AG10803 (cell line): Measurements from ENCODE around the gene ETS1.

ENCODE experiments used
- DNase-seq: peaks from one replicate; pipeline ENCODE4 v3.0.0; 2010; ENCODE audit warnings: low read depth
- H3K4me3 ChIP-seq: 2 replicates; pipeline ENCODE4 v1.5.1; 2011; ENCODE audit warnings: mild to moderate bottlenecking, low read length, control low read depth
- TF ChIP-seq, protein P1 (sequence below): conservative IDR thresholded peaks from 2 replicates; pipeline ENCODE4 v1.5.1; 2011; ENCODE audit warnings: mild to moderate bottlenecking, low read length, control low read depth, inconsistent platforms

Gene ETS1

DNA sequence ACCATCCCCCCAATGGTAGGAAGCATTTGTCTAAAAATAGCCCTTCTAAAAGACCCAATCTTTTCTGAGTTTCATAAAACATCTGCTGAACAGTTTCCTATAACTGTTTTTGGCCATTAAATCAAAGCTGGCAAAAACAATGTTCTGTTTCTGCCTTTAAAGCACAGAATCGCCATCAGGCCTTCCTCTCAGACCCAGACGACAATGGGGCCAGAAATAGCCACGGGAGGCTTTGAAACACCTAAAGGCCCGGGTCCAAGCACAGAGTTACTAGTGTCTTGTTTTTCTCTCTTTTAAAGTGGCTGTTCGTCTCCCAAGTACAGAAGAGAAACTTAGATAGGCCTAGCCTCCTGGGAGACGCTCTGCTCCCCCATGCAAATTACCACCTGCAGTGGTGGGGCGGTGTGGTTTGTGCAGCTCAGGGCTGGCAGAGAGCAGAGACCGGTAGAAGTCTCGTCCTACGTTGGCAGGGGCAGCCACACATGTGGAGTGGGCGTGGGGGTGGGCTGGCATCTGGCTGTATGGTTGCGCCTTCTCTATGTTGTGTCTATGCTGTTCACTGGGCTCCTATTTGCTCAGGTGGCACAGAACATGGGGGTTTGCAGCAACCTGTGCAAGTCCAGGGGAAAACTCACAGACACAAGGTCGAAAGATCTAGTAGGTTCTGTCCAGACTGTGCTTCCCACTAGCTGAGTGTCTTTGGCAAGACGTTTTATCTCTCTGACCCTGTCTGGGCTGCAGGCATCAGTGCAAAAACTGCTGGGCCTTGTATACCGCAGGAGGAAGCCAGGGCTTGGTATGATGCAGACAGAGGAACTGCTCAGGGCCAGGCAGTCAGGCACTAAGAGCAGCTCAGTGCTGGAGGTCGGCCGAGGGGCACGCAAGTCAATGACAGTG is 23.6 kb upstream of the ETS1 start:
- no peak for DNase-seq
- H3K4me3 ChIP-seq, result no peak overlapping the region
- TF ChIP-seq, protein P1, sequence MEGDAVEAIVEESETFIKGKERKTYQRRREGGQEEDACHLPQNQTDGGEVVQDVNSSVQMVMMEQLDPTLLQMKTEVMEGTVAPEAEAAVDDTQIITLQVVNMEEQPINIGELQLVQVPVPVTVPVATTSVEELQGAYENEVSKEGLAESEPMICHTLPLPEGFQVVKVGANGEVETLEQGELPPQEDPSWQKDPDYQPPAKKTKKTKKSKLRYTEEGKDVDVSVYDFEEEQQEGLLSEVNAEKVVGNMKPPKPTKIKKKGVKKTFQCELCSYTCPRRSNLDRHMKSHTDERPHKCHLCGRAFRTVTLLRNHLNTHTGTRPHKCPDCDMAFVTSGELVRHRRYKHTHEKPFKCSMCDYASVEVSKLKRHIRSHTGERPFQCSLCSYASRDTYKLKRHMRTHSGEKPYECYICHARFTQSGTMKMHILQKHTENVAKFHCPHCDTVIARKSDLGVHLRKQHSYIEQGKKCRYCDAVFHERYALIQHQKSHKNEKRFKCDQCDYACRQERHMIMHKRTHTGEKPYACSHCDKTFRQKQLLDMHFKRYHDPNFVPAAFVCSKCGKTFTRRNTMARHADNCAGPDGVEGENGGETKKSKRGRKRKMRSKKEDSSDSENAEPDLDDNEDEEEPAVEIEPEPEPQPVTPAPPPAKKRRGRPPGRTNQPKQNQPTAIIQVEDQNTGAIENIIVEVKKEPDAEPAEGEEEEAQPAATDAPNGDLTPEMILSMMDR, result no peak

DNA sequence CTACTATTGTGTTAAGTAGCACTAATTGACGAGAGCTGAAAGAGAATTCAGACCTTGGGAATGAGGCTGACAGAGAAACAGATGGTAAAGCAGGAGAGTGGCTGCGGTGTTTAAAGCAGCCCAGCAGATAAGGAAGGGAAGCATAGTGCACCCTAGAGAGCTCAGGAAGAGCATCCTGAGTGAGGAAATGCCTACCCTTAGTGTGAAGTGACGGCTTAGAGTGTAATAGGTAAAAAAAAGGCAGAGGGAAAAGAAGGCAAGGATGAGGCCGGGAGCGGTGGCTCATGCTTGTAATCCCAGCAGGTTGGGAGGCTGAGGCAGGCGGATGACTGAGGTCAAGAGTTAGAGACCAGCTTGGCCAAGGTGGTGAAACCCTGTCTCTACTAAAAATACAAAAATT is 22.4 kb upstream of the ETS1 start:
- no peak for DNase-seq
- no peak overlapping the region for H3K4me3 ChIP-seq
- TF ChIP-seq, protein P1, result no peak

DNA sequence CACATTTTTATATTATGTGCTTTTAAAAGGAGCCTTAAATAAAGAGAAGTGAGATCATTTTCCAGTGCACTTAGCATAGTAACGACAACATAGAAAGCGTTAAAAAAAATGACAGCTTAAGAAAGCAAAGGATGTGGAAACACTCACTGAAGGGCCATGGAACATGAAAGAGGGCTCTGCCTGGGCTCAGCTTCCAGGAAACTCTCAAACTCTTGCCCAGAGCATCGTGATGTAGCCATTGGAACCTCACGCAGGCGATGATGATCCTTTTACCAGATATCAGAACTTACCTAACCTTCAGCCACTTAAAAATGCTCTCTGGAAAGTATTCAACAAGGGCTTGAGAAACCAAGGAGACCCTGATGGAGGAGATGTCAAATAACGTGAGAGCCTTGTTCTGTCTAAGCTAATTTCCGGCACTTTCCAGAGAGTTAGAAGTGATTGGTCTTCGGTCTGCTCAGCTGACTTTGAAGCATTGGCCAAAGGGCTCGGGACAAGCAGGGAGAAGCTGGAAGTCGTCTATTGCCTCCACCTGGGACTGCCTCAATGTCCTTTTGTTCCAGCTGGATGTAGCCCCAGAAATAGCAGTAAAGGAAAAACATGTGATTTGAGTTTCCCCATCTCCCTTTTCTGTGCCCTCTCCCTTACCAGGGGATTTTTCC is 21.5 kb upstream of the ETS1 start:
- TF ChIP-seq, protein P1, result no peak
- H3K4me3 ChIP-seq, result no peak overlapping the region
- DNase-seq, result no peak

DNA sequence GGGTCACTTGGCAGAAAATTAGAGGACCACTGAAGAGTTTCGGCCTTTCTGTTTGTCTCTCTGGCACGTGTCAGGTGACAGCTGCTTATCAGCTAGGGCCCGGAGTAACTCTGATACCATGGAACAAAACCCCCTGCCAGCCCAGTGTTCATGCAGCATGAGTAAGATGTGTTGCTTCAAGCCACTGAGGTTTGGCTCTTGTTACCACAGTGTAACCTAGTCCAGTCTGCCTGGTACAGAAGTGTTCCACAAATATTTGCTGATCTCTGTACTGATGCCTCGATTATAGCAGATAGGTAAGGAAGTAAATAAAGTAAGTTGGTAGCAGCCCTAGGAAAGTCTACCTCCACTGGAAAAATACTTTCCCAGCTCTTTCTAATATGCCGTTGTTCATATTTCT is 20.5 kb upstream of the ETS1 start:
- H3K4me3 ChIP-seq, result no peak overlapping the region
- no peak for DNase-seq
- TF ChIP-seq, protein P1, result no peak

DNA sequence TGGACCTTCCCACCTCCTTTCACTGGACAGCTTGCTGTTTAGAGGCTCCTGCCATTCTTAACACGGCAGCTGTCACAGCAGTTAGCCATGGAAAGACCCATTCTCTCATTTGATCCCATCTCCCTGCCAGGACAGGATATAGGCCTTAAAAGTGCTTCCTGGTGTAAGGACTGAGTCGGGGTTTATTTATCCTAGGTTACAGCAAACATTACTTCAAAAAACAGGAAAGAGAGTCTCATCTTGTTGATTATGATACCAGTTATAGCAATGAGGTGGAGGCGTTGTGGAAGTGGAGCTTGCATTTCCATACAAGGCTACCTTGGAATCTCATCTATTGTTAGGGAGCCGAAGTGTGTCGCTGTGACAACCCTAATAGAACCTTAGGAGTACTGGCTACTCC is 17.4 kb upstream of the ETS1 start:
- no peak overlapping the region for H3K4me3 ChIP-seq
- TF ChIP-seq, protein P1, result no peak
- DNase-seq, result no peak

DNA sequence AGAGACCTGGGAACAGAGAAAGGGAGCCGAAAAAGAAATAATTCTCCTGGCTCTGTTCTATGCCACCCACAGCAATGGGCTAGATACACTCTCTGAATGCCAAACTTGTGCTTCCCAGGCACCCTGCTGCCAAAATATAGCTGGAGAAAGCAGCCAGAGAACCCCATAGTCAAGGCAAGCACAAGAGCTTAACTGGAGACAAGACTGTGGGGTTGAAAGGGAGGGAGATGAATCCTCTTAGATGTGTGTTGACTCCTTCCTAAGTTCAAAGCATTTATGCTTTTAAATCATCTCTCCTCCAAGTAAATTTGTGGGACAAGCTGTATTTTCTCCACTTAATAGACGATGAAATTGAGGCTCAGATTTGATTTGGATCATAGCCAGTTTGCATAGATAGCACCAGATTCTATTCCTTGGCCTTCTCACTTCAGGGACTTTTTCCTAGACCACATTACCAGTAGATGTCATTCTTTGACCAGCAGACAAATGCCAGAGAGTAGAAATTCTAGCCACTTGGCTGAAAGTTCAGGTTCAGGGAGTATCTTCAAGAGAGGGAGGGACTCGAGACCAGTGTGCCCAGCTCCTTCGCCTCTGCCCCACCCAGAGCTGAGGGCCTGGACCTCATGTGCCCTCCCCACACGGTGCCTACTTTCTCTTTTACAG is 16.5 kb upstream of the ETS1 start:
- TF ChIP-seq, protein P1, result no peak; the same call in 1 of the 2 replicates
- H3K4me3 ChIP-seq, result no peak overlapping the region
- DNase-seq, result peak; percentile 12
